ENCODE measurements around the gene KANK4.

DNA sequence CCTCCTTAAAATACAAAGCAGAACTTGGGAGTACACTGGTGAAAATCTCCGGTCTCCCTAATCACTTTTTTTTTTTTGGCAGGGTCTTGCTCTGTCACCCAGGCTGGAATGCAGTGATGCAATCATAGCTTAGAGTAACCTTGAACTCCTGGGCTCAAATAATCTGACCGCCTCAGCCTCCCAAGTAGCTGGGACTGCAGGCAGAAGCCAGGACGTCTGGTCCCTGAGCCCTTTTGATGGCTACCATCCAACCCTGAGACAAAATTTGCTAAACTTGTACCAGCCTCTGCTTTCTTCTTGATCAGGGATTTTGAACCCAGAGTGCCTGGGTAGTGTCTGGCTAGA lies 120.5 kb downstream of the KANK4 start:
- TF ChIP-seq, protein P1, sequence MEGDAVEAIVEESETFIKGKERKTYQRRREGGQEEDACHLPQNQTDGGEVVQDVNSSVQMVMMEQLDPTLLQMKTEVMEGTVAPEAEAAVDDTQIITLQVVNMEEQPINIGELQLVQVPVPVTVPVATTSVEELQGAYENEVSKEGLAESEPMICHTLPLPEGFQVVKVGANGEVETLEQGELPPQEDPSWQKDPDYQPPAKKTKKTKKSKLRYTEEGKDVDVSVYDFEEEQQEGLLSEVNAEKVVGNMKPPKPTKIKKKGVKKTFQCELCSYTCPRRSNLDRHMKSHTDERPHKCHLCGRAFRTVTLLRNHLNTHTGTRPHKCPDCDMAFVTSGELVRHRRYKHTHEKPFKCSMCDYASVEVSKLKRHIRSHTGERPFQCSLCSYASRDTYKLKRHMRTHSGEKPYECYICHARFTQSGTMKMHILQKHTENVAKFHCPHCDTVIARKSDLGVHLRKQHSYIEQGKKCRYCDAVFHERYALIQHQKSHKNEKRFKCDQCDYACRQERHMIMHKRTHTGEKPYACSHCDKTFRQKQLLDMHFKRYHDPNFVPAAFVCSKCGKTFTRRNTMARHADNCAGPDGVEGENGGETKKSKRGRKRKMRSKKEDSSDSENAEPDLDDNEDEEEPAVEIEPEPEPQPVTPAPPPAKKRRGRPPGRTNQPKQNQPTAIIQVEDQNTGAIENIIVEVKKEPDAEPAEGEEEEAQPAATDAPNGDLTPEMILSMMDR (conservative IDR thresholded peaks at IDR 0.05) = no peak
- no peak for TF ChIP-seq EZH2 (IDR thresholded peaks at IDR 0.05; ENCODE audit: low read depth)
